ENCODE data around the gene TNNC1.

The TNNC1 gene

DNA sequence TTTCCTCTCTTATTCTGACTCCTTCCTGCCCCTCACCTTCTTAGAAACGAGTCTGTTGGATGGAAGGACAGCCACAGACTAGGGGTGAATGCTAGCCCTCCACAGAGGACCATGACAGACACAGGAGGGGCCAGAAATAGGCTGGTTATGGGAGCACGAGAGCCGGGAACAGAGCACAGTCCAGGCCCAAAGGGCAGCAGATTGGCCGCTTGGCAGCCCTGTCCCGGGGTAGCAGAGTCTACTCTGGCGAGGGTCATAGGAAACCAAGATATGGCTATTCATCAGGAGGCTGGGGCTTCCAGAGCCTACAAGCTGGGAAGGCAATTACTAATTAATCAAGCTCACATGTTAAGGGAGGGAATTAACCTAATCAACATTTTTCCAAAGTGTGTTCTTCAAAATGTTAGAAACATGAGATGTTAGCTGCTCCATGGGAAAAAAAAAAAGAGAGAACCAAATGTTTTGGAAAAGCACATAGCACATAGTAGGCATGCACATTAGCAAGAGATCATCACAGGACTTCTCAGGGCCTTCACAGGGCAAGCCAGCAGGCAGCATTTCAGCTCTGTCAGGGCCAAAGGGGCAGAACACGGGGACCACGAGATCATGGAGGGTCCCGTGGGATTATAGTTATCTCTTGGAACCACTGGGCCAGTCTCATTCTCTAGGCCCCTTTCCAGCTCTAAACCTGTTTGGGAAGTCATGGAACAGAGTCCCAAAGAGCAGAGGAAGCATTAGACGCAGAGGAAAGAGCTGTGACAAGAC, 22.2 kb downstream of the TNNC1 start:
- peaks cover 0 to 10% (median 4%) of the 10 kb centered on the region in 5 donors for H3K36me3 ChIP-seq (ENCODE audit: control insufficient read depth in 5 of 5, insufficient read depth in 5 of 5, low read length in 5 of 5)
- peak overlapping the region; percentile 82 for H3K27ac ChIP-seq (ENCODE audit: low read depth, low read length)
- H3K4me3 ChIP-seq (ENCODE audit: low read depth in 1 of 5, low read length in 5 of 5), result no peak overlapping the region
- H3K4me1 ChIP-seq (ENCODE audit: control insufficient read depth in 5 of 5, insufficient read depth in 5 of 5, low read length in 5 of 5), result peaks cover 32 to 82% (median 75%) of the 10 kb centered on the region in 5 donors
- no peaks in the 10 kb centered on the region for H3K27me3 ChIP-seq (ENCODE audit: control insufficient read depth in 5 of 5, insufficient read depth in 4 of 5, low read length in 5 of 5)
- no peaks in the 10 kb centered on the region for H3K9me3 ChIP-seq (ENCODE audit: control insufficient read depth in 5 of 5, low read length in 5 of 5)
- peak overlapping the region in 2 of 5 donors; percentile 13 to 49 for H3K9ac ChIP-seq (ENCODE audit: low read length in 5 of 5)

DNA sequence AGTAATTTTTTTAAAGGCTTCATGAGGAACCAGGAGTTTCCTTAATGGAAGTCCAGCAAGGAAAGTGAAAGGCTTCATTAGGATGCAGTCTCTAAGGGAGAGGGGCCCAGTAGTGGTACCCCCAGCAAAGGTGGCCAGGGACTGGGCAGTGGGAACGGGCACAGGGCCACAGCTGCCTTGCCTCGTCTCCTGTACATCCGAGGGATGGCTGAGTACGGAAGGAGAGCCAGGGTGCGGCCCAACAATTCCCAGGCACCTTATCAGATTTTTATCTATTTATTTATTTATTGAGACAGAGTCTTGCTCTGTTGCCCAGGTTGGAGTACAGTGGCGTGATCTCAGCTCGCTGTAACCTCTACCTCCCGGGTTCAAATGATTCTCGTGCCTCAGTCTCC, 23.4 kb downstream of the TNNC1 start:
- Histone ChIP-seq H3K9me3 (ENCODE audit: control insufficient read depth in 5 of 5, low read length in 5 of 5) (no peaks in the 10 kb centered on the region), H3K36me3 (ENCODE audit: control insufficient read depth in 5 of 5, insufficient read depth in 5 of 5, low read length in 5 of 5) (peaks cover 0 to 4% (median 0%) of the 10 kb centered on the region in 5 donors), H3K4me1 (ENCODE audit: control insufficient read depth in 5 of 5, insufficient read depth in 5 of 5, low read length in 5 of 5) (peaks cover 23 to 70% (median 62%) of the 10 kb centered on the region in 5 donors), H3K27me3 (ENCODE audit: control insufficient read depth in 5 of 5, insufficient read depth in 4 of 5, low read length in 5 of 5) (no peaks in the 10 kb centered on the region), H3K27ac (ENCODE audit: low read depth, low read length) (peak overlapping the region; percentile 62), H3K4me3 (ENCODE audit: low read depth in 1 of 5, low read length in 5 of 5) (no peak overlapping the region), H3K9ac (ENCODE audit: low read length in 5 of 5) (no peak overlapping the region)

DNA sequence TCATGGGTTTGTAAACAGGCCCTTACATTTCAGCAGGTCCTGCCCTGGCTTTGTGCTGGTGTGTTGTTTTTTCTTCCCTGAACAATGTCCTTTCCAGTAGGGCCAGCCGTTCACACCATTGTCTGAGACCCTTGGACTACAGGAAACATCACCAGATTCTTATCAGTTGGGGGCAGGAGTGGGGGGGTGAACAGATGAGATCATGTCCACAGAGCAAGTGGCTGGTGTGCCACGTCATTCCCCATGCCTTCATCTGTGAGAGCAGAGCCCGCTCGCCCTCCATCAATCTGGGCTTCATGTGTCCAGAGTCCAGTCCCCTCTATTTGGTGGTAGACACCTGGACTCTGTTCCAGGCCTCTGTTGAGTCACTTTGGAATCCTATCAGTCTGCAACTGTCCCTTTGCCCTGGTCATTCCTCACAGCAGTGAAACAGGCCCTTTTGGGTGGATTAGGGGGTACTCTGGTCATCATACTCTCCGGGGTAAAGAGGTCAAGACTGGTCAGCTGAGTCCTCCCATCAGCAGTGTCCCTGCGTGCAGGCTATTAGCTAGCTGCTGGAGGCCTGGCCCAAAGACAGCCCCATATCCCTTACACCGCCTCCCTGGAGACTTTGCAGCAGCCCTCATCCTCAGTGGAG, 23.9 kb downstream of the TNNC1 start:
- Histone ChIP-seq H3K4me3 (ENCODE audit: low read depth in 1 of 5, low read length in 5 of 5) (no peak overlapping the region), H3K9ac (ENCODE audit: low read length in 5 of 5) (no peak overlapping the region), H3K27me3 (ENCODE audit: control insufficient read depth in 5 of 5, insufficient read depth in 4 of 5, low read length in 5 of 5) (no peaks in the 10 kb centered on the region), H3K27ac (ENCODE audit: low read depth, low read length) (peak overlapping the region; percentile 62), H3K36me3 (ENCODE audit: control insufficient read depth in 5 of 5, insufficient read depth in 5 of 5, low read length in 5 of 5) (peaks cover 0 to 3% (median 0%) of the 10 kb centered on the region in 5 donors), H3K4me1 (ENCODE audit: control insufficient read depth in 5 of 5, insufficient read depth in 5 of 5, low read length in 5 of 5) (peaks cover 23 to 65% (median 57%) of the 10 kb centered on the region in 5 donors), H3K9me3 (ENCODE audit: control insufficient read depth in 5 of 5, low read length in 5 of 5) (no peaks in the 10 kb centered on the region)

DNA sequence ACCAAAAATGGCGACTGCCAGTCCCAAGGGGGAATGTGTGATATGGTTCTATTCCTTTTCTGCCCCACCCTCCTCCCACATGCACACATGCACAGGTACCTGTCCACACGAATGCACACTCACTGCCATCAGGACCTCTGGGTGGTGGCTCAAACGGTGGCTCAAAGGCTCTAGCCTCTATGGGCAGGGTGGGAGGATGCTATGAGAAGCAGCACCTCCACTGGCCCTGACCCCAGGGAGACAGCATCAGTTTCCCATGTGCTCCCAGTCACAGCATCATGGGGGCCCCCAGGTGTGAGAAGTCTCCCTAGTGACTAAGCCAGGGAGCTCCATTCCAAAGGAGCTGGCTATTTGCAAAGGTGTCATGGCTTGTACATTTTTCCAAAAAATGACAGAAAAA, 24.8 kb downstream of the TNNC1 start:
- Histone ChIP-seq H3K9me3 (ENCODE audit: control insufficient read depth in 5 of 5, low read length in 5 of 5) (no peaks in the 10 kb centered on the region), H3K4me3 (ENCODE audit: low read depth in 1 of 5, low read length in 5 of 5) (no peak overlapping the region), H3K27ac (ENCODE audit: low read depth, low read length) (peak overlapping the region; percentile 67), H3K36me3 (ENCODE audit: control insufficient read depth in 5 of 5, insufficient read depth in 5 of 5, low read length in 5 of 5) (no peaks in the 10 kb centered on the region), H3K27me3 (ENCODE audit: control insufficient read depth in 5 of 5, insufficient read depth in 4 of 5, low read length in 5 of 5) (no peaks in the 10 kb centered on the region), H3K9ac (ENCODE audit: low read length in 5 of 5) (no peak overlapping the region), H3K4me1 (ENCODE audit: control insufficient read depth in 5 of 5, insufficient read depth in 5 of 5, low read length in 5 of 5) (peaks cover 22 to 56% (median 49%) of the 10 kb centered on the region in 5 donors)

DNA sequence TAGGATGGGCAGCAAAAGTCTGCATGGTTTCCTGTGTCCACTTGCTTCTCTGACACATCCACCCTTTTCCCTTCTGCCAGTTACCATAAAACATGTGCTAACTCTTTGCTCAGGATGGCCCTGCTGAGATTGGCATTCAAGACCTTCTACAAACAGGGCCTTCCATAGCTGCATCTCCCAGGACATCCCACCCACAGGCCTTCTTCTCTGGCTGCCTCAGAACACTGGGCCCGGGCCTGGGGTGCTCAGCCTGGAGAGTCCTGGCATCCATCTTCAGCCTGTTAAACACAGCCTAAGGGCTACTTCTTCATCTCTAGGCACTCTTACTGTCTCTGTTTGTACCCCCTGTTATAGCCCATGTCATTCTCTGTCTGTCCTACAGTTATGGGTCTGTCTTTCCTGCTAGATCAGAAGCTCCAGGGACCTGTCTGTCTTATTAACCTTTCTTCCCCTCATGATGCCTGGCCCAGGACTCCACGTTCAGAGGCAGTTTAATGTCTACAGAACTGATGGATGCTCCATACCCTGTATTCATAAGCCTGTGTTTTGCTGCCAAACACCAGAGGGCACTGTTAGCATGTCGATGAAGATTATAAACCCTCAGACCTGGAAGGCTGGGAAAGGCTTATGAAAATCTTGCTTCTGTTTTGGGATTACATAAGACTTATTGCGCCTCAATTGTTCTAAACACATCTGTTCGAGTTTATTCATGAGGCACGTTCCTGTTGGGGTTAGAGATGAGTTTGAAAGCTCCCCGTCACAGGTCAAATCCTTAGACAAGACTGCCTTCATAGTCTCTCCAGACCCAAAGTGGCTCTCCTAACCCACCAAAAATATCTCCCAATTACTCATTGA, 25.5 kb downstream of the TNNC1 start:
- Histone ChIP-seq H3K36me3 (ENCODE audit: control insufficient read depth in 5 of 5, insufficient read depth in 5 of 5, low read length in 5 of 5) (no peaks in the 10 kb centered on the region), H3K4me1 (ENCODE audit: control insufficient read depth in 5 of 5, insufficient read depth in 5 of 5, low read length in 5 of 5) (peaks cover 18 to 50% (median 45%) of the 10 kb centered on the region in 5 donors), H3K27me3 (ENCODE audit: control insufficient read depth in 5 of 5, insufficient read depth in 4 of 5, low read length in 5 of 5) (no peaks in the 10 kb centered on the region), H3K9ac (ENCODE audit: low read length in 5 of 5) (no peak overlapping the region), H3K4me3 (ENCODE audit: low read depth in 1 of 5, low read length in 5 of 5) (no peak overlapping the region), H3K27ac (ENCODE audit: low read depth, low read length) (no peak overlapping the region), H3K9me3 (ENCODE audit: control insufficient read depth in 5 of 5, low read length in 5 of 5) (no peaks in the 10 kb centered on the region)

DNA sequence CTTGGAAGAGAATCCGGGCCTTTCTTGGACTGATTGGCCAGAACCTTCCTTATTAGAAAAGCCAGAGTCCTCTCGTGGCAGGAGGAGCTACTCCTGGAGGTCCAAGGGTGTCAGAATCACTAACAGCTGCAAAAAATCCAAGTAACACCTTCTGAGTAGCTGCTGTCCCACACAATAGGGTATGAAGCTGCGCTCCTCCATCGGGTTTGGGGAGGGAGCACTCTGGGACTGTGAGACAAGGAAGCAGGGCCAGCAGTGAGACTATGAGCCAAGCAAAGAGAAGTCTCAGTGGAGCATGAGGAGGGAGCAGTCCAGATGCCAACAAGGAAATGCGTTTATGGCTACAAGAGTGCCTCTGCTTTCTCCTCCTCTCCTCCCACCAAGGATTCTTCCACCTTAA, 30.7 kb downstream of the TNNC1 start:
- Histone ChIP-seq H3K27ac (ENCODE audit: low read depth, low read length) (no peak overlapping the region), H3K9me3 (ENCODE audit: control insufficient read depth in 5 of 5, low read length in 5 of 5) (no peaks in the 10 kb centered on the region), H3K36me3 (ENCODE audit: control insufficient read depth in 5 of 5, insufficient read depth in 5 of 5, low read length in 5 of 5) (peaks cover 0 to 10% (median 0%) of the 10 kb centered on the region in 5 donors), H3K4me1 (ENCODE audit: control insufficient read depth in 5 of 5, insufficient read depth in 5 of 5, low read length in 5 of 5) (peaks cover 3 to 21% (median 11%) of the 10 kb centered on the region in 5 donors), H3K4me3 (ENCODE audit: low read depth in 1 of 5, low read length in 5 of 5) (no peak overlapping the region), H3K9ac (ENCODE audit: low read length in 5 of 5) (peak overlapping the region in 1 of 5 donors; percentile 16), H3K27me3 (ENCODE audit: control insufficient read depth in 5 of 5, insufficient read depth in 4 of 5, low read length in 5 of 5) (no peaks in the 10 kb centered on the region)

DNA sequence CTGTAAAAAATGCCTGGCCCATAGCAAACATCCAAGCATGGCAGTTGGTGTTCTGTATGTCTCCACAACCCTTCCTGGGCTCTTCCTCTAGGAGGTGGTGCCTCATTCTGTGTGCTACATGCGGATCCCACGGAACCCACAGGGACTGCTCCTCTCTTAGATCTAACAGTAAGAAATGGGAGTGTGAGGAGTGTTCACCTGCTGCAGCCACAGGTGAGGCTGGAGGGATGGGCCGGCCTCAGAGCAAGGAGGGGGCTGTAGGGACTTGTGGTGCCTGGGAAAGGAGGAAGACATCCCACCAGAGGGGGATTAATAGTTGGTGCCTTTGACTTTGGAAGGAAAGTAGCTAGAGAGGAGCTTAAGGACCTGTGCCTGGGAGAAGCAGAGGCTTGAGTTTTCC, 31.2 kb downstream of the TNNC1 start:
- Histone ChIP-seq H3K4me1 (ENCODE audit: control insufficient read depth in 5 of 5, insufficient read depth in 5 of 5, low read length in 5 of 5) (peaks cover 3 to 21% (median 11%) of the 10 kb centered on the region in 5 donors), H3K9me3 (ENCODE audit: control insufficient read depth in 5 of 5, low read length in 5 of 5) (no peaks in the 10 kb centered on the region), H3K4me3 (ENCODE audit: low read depth in 1 of 5, low read length in 5 of 5) (no peak overlapping the region), H3K27me3 (ENCODE audit: control insufficient read depth in 5 of 5, insufficient read depth in 4 of 5, low read length in 5 of 5) (no peaks in the 10 kb centered on the region), H3K36me3 (ENCODE audit: control insufficient read depth in 5 of 5, insufficient read depth in 5 of 5, low read length in 5 of 5) (peaks cover 0 to 10% (median 0%) of the 10 kb centered on the region in 5 donors), H3K27ac (ENCODE audit: low read depth, low read length) (no peak overlapping the region), H3K9ac (ENCODE audit: low read length in 5 of 5) (no peak overlapping the region)

DNA sequence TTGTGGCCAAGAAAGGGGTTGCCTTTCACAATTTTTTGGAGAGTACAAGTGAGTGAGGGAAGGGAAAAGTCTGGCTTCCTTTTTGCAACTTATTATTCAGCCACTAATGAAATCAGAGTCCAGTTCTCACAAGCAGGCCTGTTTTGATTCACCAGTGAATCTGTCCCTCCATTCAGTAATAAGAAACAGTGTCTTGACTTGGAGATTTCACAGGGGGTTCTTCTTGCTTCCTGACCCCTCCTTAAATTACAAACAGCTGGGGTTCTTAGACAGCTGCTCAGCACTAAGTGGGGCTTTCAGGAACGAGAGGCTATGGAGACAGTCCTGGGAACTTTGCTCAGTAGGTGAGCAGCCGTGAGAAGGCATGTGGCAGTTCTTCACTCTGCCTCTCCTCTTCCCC, 33.5 kb downstream of the TNNC1 start:
- Histone ChIP-seq H3K27ac (ENCODE audit: low read depth, low read length) (no peak overlapping the region), H3K9me3 (ENCODE audit: control insufficient read depth in 5 of 5, low read length in 5 of 5) (no peaks in the 10 kb centered on the region), H3K36me3 (ENCODE audit: control insufficient read depth in 5 of 5, insufficient read depth in 5 of 5, low read length in 5 of 5) (peaks cover 0 to 10% (median 4%) of the 10 kb centered on the region in 5 donors), H3K9ac (ENCODE audit: low read length in 5 of 5) (peak overlapping the region in 1 of 5 donors; percentile 5), H3K4me1 (ENCODE audit: control insufficient read depth in 5 of 5, insufficient read depth in 5 of 5, low read length in 5 of 5) (peaks cover 3 to 21% (median 11%) of the 10 kb centered on the region in 5 donors), H3K4me3 (ENCODE audit: low read depth in 1 of 5, low read length in 5 of 5) (no peak overlapping the region), H3K27me3 (ENCODE audit: control insufficient read depth in 5 of 5, insufficient read depth in 4 of 5, low read length in 5 of 5) (no peaks in the 10 kb centered on the region)

DNA sequence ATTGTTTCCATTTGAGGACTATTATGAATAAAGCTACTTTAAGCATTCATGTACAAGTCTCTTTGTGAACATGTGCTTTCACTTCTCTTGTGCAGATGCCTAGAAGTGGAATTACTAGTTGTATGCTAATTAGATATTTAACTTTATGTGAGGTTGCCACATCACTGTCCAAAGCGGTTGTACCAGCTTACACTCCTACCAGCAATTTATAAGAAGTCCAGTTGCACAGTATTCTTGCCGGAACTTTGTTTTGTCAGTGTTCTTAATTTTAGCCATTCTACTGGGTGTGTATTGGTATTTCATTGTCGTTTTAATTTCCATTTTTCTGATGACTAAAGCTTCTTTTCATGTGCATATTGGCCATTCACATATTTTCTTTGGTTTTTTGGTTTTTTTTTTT, 38.0 kb downstream of the TNNC1 start:
- H3K4me1 ChIP-seq (ENCODE audit: control insufficient read depth in 5 of 5, insufficient read depth in 5 of 5, low read length in 5 of 5), result peaks cover 10 to 36% (median 28%) of the 10 kb centered on the region in 5 donors
- no peak overlapping the region for H3K9ac ChIP-seq (ENCODE audit: low read length in 5 of 5)
- no peaks in the 10 kb centered on the region for H3K9me3 ChIP-seq (ENCODE audit: control insufficient read depth in 5 of 5, low read length in 5 of 5)
- peaks cover 0 to 8% (median 2%) of the 10 kb centered on the region in 5 donors for H3K36me3 ChIP-seq (ENCODE audit: control insufficient read depth in 5 of 5, insufficient read depth in 5 of 5, low read length in 5 of 5)
- no peak overlapping the region for H3K27ac ChIP-seq (ENCODE audit: low read depth, low read length)
- H3K4me3 ChIP-seq (ENCODE audit: low read depth in 1 of 5, low read length in 5 of 5), result no peak overlapping the region
- H3K27me3 ChIP-seq (ENCODE audit: control insufficient read depth in 5 of 5, insufficient read depth in 4 of 5, low read length in 5 of 5), result no peaks in the 10 kb centered on the region
